Activated CD4-positive, alpha-beta T cell treated with anti-CD3 and anti-CD28 coated beads for 24 hours (primary cell): ENCODE results near the gene ASS1.

Source experiments
- DNase-seq, 2 donors: peaks; one replicate each; pipeline ENCODE4 v3.0.0-alpha.2; 2020; ENCODE audit warnings: low read depth in 2 of 2

The ASS1 gene

DNA sequence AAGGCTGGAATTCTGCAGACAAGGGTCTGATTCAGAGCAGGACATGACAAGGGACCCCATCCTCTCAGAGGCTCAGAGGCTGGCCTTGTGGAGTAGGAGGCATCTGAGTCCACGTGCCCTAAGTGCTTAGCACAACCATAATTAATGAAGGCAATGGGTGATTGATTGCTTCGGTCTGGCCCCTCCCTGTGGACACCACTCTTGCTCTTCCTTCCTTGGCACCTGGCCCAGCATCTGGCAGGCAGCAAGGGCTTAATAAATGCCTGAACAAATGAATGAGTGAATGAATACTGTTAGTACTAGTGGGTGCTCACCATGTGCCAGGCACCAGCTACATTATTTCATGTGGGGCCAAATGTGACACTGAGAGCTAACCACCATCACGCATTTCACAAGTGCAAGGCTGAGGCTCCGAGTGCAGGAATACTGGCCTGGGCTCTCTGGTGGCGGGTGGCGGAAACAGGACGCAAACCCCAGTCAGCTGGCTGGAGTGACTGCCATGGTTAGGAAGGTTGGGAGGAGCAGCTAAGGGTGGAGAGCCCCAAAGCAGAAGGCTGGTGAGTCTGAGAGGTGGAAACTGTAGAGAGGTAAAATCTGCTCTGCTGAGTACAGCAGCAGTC is 53.6 kb downstream of the ASS1 start:
- no peak for DNase-seq

- no peak for DNase-seq
Observed at GRCh38 chr9:130498918-130499698, 54.3 kb downstream of the ASS1 start.

GRCh38 chr9:130499804-130500263 is 55.1 kb downstream of the ASS1 start:
- DNase-seq, result no peak

GRCh38 chr9:130500340-130501180 is 55.8 kb downstream of the ASS1 start:
- DNase-seq, result no peak

DNA sequence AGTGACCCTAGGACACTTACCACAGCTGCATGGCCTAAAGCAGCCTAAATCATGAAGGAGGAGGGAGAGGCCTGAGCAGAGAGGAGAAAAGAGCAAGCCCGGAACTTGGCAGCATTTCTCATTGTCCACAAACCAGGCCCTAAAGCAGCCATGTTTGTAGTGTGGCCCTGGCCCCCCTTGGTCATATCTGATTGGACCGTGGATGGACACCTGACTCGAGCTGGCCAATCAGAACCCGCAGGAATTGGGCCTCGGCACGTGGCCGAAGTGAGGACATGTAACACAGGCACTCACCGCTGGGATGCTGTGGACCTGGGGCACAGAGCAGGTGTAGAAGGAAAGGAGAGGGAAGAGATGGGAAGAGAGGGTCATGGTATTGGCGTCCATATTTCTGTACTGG is 56.9 kb downstream of the ASS1 start:
- DNase-seq, result no peak

DNA sequence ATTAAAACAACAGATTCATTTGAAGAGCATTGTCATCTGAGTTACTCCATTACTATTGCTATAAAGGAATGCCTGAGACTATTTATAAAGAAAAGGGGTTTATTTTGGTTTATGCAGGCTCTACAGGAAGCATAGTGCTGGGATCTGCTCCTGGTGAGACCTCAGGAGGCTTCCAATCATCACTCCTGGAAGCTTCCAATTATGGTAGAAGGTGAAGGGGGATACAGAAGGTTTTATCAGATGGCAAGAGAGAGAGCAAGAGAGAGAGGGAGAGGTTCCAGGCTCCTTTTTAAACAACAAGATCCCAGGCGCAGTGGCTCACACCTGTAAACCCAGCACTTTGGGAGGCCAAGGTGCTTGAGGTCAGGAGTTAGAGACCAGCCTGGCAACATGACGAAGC is 63.5 kb downstream of the ASS1 start:
- DNase-seq, result no peak

DNA sequence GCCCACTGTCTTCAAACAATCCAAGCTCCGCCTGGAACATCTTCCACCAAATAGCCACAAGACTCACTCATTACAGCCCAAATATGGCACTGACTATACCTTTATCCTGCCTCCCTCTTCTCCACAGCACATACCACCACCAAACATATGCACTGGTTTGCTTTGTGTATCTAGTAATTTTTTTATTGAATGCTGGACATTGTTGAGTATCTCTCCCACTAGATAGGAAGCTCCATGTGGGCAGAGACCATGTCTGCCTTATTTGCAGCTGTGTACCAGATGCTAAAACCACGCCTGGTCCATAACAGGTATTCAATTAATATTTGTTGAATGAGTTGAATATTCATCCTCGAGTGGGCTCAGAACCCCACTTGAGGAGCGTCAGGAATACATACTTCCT is 67.4 kb downstream of the ASS1 start:
- no peak for DNase-seq

DNA sequence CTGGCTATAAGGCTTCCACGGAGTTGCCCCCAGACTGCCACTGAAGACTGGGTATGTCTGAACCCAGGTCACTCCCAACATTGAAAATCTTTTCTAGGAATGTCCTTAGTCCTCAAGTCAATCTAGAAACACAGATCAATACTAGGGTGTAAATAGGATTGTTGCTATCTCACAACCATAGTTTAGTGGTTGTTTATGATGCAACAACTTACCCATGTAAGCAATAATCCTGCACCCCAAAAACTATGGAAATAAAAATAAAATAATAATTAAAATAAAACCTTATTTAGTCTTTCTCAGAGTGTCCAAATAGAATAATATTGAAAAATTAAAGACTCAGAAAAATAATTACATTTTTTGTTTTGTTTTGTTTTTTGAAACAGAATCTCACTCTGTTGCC is 68.3 kb downstream of the ASS1 start:
- DNase-seq, result no peak

- no peak for DNase-seq
Observed at GRCh38 chr9:130518233-130518632, 73.5 kb downstream of the ASS1 start.

- DNase-seq, result no peak
Observed at GRCh38 chr9:130518943-130519799, 74.4 kb downstream of the ASS1 start.

- DNase-seq, result no peak
Observed at GRCh38 chr9:130519927-130520326, 75.2 kb downstream of the ASS1 start.

GRCh38 chr9:130521715-130522114 is 77.0 kb downstream of the ASS1 start:
- DNase-seq, result no peak

DNA sequence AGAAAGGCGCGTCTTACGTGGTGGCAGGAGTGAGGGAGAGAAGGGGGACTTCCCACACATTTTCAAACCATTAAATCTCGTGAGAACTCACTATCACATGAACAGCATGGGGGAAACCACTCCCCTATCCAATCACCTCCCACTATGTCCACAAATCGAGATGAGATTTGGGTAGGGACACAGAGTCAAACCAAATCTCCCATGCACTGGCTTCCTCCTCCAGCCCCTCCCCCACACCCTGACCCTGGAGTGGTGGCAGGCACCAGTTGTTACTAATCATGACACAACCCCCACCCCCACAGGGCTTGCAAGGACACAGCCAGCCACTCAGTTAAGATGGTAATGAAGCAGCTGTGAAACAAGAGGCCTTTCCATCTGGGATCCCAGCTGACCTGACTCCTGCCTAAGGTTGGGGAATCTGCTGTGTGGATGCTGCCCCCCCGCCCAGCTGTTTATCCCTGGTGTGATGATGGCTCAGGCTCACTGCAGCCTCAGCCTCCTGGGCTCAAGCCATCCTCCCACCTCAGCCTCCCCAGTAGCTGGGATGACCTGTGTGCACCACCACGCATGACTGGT is 77.6 kb downstream of the ASS1 start:
- DNase-seq, result no peak

DNA sequence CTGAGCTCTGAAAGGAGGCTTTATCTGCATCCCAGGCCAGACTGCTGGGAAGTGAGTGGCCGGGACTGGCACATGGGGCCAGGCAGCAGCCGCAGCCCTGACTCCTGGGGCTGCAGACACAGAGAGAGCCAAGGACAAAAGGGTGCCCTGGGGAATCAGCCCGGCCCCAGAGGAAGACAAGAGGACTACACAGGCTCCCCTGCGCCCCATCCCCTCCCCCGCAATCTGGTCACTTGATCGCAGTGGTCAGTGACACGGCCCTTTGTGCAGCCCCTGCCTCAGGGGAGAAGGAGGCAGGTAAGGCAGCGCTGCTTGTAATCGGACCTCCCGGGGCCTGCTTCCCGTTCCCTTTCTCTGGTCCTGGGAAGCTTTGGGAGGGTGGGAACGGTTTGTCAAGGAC is 79.2 kb downstream of the ASS1 start:
- DNase-seq, result no peak

GRCh38 chr9:130526193-130526853 is 81.6 kb downstream of the ASS1 start:
- DNase-seq, result no peak

DNA sequence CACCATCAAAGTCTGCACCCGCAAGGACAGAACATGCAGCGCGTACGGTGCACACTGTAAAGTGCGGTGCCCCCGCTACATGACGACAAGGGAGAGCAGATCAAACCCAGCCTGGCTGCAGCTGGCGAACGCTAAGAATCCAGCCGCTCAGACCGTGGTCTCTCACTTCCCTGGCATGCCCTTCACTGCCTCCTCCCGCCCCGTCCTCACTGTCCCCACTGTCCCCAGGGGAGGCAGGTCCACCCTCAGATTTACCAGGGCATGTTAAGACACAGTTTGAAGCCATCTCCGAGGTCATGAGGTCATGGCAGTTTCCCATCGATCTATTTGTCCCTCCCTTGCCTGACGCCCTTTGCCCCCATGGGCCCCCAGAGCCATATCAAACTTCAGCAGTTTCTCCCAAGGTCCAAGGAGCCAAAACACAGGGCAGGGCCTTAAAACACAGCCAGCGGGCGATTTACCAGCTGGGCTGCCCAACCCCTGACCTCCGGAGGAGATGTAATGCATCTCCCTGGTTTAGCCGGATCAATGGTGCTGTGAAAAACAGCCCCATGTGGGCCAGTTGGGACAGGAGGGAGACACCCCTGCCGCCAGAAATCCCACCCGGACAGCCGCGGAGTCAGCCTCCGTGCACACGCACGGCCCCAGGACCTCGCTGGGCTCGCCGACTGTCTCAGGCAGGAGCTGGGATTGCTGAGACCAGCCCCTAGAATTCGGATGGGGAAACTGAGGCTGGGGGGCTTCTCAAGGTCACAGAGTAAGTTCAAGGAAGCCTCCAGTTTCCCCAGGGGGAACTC is 82.3 kb downstream of the ASS1 start:
- DNase-seq, result no peak

- DNase-seq, result no peak
Observed at GRCh38 chr9:130527651-130528310, 83.0 kb downstream of the ASS1 start.

DNA sequence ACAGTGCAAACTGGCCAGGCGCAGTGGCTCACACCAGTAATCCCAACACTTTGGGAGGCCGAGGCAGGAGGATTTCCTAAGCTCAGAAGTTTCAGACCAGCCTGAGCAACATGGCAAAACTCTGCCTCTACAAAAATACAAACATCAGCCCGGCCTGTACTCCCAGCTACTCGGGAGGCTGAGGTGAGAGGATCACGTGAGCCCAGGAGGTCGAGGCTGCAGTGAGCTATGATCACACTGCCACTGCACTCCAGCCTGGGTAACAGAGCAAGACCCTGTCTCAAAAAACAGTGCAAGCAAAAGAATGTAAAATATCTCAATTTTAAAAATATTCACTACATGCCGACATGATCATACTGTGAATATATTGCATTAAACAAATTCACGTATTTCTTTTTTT is 83.9 kb downstream of the ASS1 start:
- DNase-seq, result no peak

- no peak for DNase-seq
Observed at GRCh38 chr9:130530938-130531337, 86.2 kb downstream of the ASS1 start.
